Stimulated activated naive CD4-positive, alpha-beta T cell treated with Interleukin-2 at 50 U/mL for 16 hours (primary cell): ENCODE results near the gene SNX32.

Experiments
- DNase-seq: peaks from one replicate; lab custom pipeline; 2025; lab: John Stamatoyannopoulos, UW

SNX32 gene

GRCh38 chr11:65885808-65886536 lies 52.2 kb downstream of the SNX32 start:
- DNase-seq = no peak

GRCh38 chr11:65886826-65887722 lies 53.3 kb downstream of the SNX32 start:
- DNase-seq = no peak

- no peak for DNase-seq
Observed at GRCh38 chr11:65887723-65888162, 54.0 kb downstream of the SNX32 start.

GRCh38 chr11:65888163-65888814 lies 54.5 kb downstream of the SNX32 start, which contains the start of gene FIBP:
Gene FIBP (minus strand): TSS chr11:65888471. CDS start chr11:65888418, 53 bp downstream.
- DNase-seq = peak; percentile 96

- DNase-seq = peak; percentile 94
Observed at GRCh38 chr11:65890324-65891218, 56.8 kb downstream of the SNX32 start, which contains the start of gene CCDC85B. Gene CCDC85B (plus strand): TSS chr11:65890673. CDS start chr11:65890784, 111 bp downstream.

- no peak for DNase-seq
Observed at GRCh38 chr11:65891219-65892136, 57.7 kb downstream of the SNX32 start.

- peak; percentile 16 for DNase-seq
Observed at GRCh38 chr11:65892137-65892540, 58.4 kb downstream of the SNX32 start.

GRCh38 chr11:65892661-65893317 lies 59.0 kb downstream of the SNX32 start:
- no peak for DNase-seq

- DNase-seq = no peak
Observed at GRCh38 chr11:65894034-65894591, 60.4 kb downstream of the SNX32 start.

GRCh38 chr11:65895482-65895981 lies 61.8 kb downstream of the SNX32 start:
- no peak for DNase-seq

GRCh38 chr11:65896034-65896999 lies 62.6 kb downstream of the SNX32 start:
- no peak for DNase-seq

GRCh38 chr11:65897020-65897471 lies 63.3 kb downstream of the SNX32 start:
- DNase-seq = no peak

- DNase-seq = no peak
Observed at GRCh38 chr11:65898656-65899355, 65.0 kb downstream of the SNX32 start.

GRCh38 chr11:65899356-65900124 lies 65.8 kb downstream of the SNX32 start:
- peak; percentile 70 for DNase-seq

GRCh38 chr11:65900125-65900898 lies 66.5 kb downstream of the SNX32 start, which contains the start of gene FOSL1:
Gene FOSL1 (minus strand): TSS chr11:65900388. CDS start chr11:65900339, 49 bp downstream.
- DNase-seq = peak; percentile 94

GRCh38 chr11:65900899-65901180 lies 67.1 kb downstream of the SNX32 start:
- no peak for DNase-seq
